Spinal cord (tissue), 10 donors: ENCODE measurements around the gene TMEM108. TPM values are rescaled to one million over a fixed set of nuclear protein-coding genes. Genes with fewer than 3 reads are reported as not detected.

Source experiments
- DNase-seq, 6 donors: peaks; one replicate each; pipeline versions ENCODE4 v3.0.0 to v3.0.0-alpha.2; 2013 to 2015; ENCODE audit warnings: low spot score in 6 of 6, low read depth in 4 of 6
- H3K27ac ChIP-seq: one replicate; pipeline ENCODE4 v1.5.1; 2013; ENCODE audit warnings: low read depth, low read length, control low read depth
- H3K27me3 ChIP-seq: one replicate; pipeline ENCODE4 v1.6.1; 2013; ENCODE audit warnings: low read length; ENCODE audit not compliant: control insufficient read depth, insufficient read depth
- H3K36me3 ChIP-seq: one replicate; pipeline ENCODE4 v1.6.1; 2013; ENCODE audit warnings: low read length; ENCODE audit not compliant: control insufficient read depth, insufficient read depth
- H3K4me1 ChIP-seq: one replicate; pipeline ENCODE4 v1.6.1; 2013; ENCODE audit warnings: low read length; ENCODE audit not compliant: control insufficient read depth, insufficient read depth
- H3K4me3 ChIP-seq: one replicate; pipeline ENCODE4 v1.5.1; 2013; ENCODE audit warnings: low read depth, low read length, control low read depth
- H3K9me3 ChIP-seq: one replicate; pipeline ENCODE4 v1.6.1; 2013; ENCODE audit warnings: low read length; ENCODE audit not compliant: control insufficient read depth, insufficient read depth
- WGBS: methylation state at CpG from one replicate; pipeline ENCODE4 v1.1.5; 2013; ENCODE audit warnings: missing lambda C conversion rate; ENCODE audit not compliant: insufficient coverage; 5-methylcytosine and 5-hydroxymethylcytosine counted together
- polyA plus RNA-seq, 2 donors: library from polyadenylated mRNA; unstranded; fragments of 120-200 nt; gene quantifications; one replicate each; pipeline ENCODE4 v1.2.1, GENCODE V29; 2013; ENCODE audit not compliant: insufficient read length in 2 of 2
- total RNA-seq, 2 donors: library from RNA; depleted of rRNA in 1 of 2; stranded (reverse); fragments of 120-200 nt in 1 of 2; fragments of >200 nt in 1 of 2; gene quantifications; one replicate each; pipeline versions ENCODE4 v1.2.3 to v1.2.4, GENCODE V29; 2013 to 2014
- donor health status: healthy.

TMEM108 gene
- total and polyA plus RNA-seq, 4 donors, result 6.6 to 75.5 (median 30.5) TPM

- Histone ChIP-seq H3K27me3 (no peaks in the 10 kb centered on the region), H3K27ac (no peak within 1 kb of the TSS), H3K4me1 (peaks cover 25% of the 10 kb centered on the region), H3K36me3 (peaks cover 9% of the 10 kb centered on the region), H3K4me3 (no peak within 1 kb of the TSS), H3K9me3 (no peaks in the 10 kb centered on the region)
- 97% methylated on average over 15 of the region's 15 CpGs for WGBS
- DNase-seq, result no peak
These were observed 361.9 kb downstream of the TMEM108 start, which contains the start of gene BFSP2 for GRCh38 chr3:133400006-133400515. Gene BFSP2, plus strand, starts transcription at chr3:133400056. Its CDS starts 28 bp downstream, at chr3:133400084.

GRCh38 chr3:133401374-133402135 is 363.4 kb downstream of the TMEM108 start:
- WGBS, result 36% methylated on average over 2 of the region's 2 CpGs
- H3K27ac ChIP-seq, result no peak overlapping the region
- DNase-seq, result peak in 2 of 6 donors; percentile 80 to 88
- H3K36me3 ChIP-seq, result peaks cover 9% of the 10 kb centered on the region
- no peaks in the 10 kb centered on the region for H3K9me3 ChIP-seq
- H3K4me3 ChIP-seq, result no peak overlapping the region
- peaks cover 25% of the 10 kb centered on the region for H3K4me1 ChIP-seq
- H3K27me3 ChIP-seq, result no peaks in the 10 kb centered on the region

- Histone ChIP-seq H3K27ac (peak overlapping the region; percentile 40), H3K27me3 (no peaks in the 10 kb centered on the region), H3K36me3 (peaks cover 6% of the 10 kb centered on the region), H3K4me1 (peaks cover 25% of the 10 kb centered on the region), H3K9me3 (no peaks in the 10 kb centered on the region), H3K4me3 (no peak overlapping the region)
- DNase-seq, result peak in 2 of 6 donors; percentile 41 to 65
- 31% methylated on average over 3 of the region's 3 CpGs for WGBS
These were observed 366.7 kb downstream of the TMEM108 start for GRCh38 chr3:133404920-133405319.

DNA sequence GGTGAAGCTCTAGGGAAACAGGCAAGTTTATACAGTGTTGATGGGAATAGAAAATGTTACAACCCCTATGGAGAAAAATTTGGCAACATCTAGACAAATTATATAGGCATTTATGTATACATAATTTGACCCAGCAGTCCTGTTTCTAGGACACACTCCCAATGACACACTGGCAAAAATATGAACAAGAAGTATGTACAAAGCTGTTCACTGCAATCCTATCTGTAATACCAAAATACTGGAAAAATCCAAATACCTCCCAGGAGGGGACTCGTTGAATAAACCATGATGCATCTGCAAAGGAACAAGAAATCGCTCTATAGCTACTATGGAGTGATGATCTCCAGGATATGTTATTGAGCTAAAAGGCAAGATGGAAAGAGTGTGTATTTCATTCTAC is 370.2 kb downstream of the TMEM108 start:
- no CpG with 5 or more reads among the region's 2 CpGs for WGBS
- Histone ChIP-seq H3K4me1 (peaks cover 21% of the 10 kb centered on the region), H3K4me3 (no peak overlapping the region), H3K36me3 (no peaks in the 10 kb centered on the region), H3K27me3 (no peaks in the 10 kb centered on the region), H3K27ac (no peak overlapping the region), H3K9me3 (no peaks in the 10 kb centered on the region)
- peak in 1 of 6 donors; percentile 26 for DNase-seq

DNA sequence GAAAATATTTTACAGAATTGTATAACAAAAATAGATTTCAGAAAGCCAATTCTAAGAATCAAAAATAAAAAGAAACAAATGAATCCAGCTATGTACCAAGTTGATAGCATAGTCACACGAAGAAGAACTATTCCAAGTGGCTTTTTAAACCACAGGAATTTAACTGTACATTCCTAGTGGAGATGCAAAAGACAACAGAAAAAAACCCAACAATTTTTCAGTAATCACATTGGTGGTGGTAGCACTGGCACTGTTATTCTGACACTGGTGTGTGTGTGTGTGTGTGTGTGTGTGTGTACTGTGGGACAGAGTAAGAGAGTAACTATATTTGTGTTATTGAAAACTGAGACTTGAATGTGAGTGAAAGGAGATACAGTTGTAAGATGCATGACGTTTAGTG is 370.8 kb downstream of the TMEM108 start:
- no peak for DNase-seq
- Histone ChIP-seq H3K9me3 (no peaks in the 10 kb centered on the region), H3K27me3 (no peaks in the 10 kb centered on the region), H3K4me1 (peaks cover 19% of the 10 kb centered on the region), H3K36me3 (no peaks in the 10 kb centered on the region), H3K4me3 (no peak overlapping the region), H3K27ac (no peak overlapping the region)
- WGBS, result no CpG with 5 or more reads among the region's 2 CpGs

DNA sequence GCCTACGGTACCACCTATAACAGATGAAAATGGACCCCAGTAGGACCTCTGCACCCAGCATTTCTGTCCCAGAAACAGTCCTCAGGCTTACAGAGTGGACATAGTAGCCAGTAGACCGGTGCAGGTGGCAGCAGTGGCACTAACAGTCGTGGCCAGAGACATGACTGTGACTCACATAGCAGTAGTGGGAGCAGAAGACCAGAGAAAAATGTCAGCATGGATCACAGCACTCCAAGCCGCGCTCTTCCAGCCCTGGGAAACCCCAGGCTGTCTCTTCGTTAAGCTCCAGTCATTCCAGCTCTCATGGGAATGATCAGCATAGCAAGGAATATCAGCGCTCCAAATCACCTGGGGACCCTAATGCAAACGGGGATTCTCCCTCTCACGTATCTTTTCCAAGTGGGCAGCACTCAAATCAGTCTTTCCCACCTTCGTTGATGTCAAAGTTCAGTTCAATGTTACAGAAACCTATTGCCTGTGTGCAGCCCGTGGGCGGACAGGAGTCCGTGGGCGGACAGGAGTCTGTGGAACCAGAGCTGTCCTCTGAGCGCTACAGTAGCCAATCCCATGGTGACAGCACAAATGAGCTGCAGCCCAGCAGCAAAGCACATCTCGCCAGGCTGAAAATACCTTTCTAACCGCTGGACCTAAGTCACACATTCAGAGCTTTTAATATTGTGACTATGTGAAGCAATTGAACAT is 372.2 kb downstream of the TMEM108 start:
- no peak for DNase-seq
- Histone ChIP-seq H3K4me1 (peaks cover 12% of the 10 kb centered on the region), H3K4me3 (no peak overlapping the region), H3K9me3 (no peaks in the 10 kb centered on the region), H3K36me3 (no peaks in the 10 kb centered on the region), H3K27ac (no peak overlapping the region), H3K27me3 (no peaks in the 10 kb centered on the region)
- WGBS, result 84% methylated on average over 15 of the region's 17 CpGs

DNA sequence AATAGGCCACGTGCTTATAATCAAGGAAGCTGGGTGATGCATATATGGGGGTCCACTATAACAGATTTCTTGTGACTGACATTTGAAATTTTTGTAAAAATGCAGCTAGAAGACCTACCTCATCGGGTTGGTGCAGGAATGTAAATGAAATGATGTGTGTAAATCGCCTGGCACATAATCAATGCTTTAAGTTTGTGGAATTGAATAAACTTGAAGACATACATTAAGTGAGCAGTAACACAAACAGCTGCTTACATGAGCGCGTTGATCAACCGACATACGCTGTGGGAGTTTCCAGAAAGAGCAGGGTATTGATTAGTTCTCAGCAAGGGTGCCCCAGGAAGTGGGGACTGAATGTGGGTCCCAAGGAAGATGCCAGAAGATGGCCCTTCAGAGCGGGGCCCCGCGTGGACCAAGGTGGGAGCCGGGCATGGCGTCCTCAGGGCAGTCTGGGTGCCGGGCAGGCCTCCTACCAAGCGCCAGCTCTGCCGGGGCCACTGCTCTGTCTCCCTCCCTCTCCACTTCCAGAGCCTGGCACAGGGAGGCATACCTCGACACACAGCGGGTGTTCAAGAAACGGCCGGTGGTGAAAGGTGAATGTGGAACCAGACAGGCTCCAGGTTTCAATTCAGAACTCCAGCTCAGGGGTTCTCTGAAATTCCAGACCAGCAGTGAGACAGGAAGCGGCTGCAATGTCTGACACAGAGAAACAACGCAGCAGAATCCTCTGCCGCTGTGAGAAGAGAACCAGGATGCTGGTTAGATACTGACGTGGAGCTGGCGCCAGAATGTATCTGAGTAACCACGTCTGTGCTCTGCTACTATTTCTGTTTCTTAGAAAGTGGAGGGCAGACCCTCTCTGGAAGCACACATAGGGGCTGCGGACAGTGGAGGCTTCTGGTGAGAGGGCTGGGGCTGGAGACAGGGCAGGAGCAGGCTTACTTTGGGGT is 374.3 kb downstream of the TMEM108 start:
- peak in 1 of 6 donors; percentile 41 for DNase-seq
- Histone ChIP-seq H3K36me3 (no peaks in the 10 kb centered on the region), H3K27me3 (no peaks in the 10 kb centered on the region), H3K27ac (no peak overlapping the region), H3K9me3 (no peaks in the 10 kb centered on the region), H3K4me3 (no peak overlapping the region), H3K4me1 (peaks cover 12% of the 10 kb centered on the region)
- 74% methylated on average over 18 of the region's 26 CpGs for WGBS

- H3K27me3 ChIP-seq, result no peaks in the 10 kb centered on the region
- no peaks in the 10 kb centered on the region for H3K9me3 ChIP-seq
- H3K27ac ChIP-seq, result peak overlapping the region; percentile 40
- H3K36me3 ChIP-seq, result no peaks in the 10 kb centered on the region
- H3K4me3 ChIP-seq, result no peak overlapping the region
- peaks cover 12% of the 10 kb centered on the region for H3K4me1 ChIP-seq
- 19% methylated on average over 13 of the region's 17 CpGs for WGBS
- DNase-seq, result peak in 4 of 6 donors; percentile 44 to 91 (median 52)
These were observed 375.2 kb downstream of the TMEM108 start for GRCh38 chr3:133413161-133414020.
